Tibial nerve (tissue), 4 donors: ENCODE results near the gene FSTL4. TPM values are rescaled to one million over a fixed set of nuclear protein-coding genes. Genes with fewer than 3 reads are reported as not detected.

Source experiments
- DNase-seq, 2 donors: peaks; one replicate each; pipeline ENCODE4 v3.0.0-alpha.2; 2019; ENCODE audit warnings: low spot score in 2 of 2
- H3K27ac ChIP-seq, 4 donors: fragments of 200-600 bp; sonication (generic) in 3 of 4; one replicate each; pipeline ENCODE4 v1.5.1; 2017 to 2019; ENCODE audit warnings: mild to moderate bottlenecking in 1 of 4
- H3K27me3 ChIP-seq, 2 donors: fragments of 200-600 bp; sonication (generic) in 1 of 2; one replicate each; pipeline versions ENCODE4 v1.5.1 to v1.6.0; 2017 to 2019
- H3K36me3 ChIP-seq, 3 donors: fragments of 200-600 bp; sonication (generic); one replicate each; pipeline ENCODE4 v1.5.1; 2018 to 2019
- H3K4me1 ChIP-seq, 4 donors: fragments of 200-600 bp; sonication (generic) in 3 of 4; one replicate each; pipeline ENCODE4 v1.5.1; 2017 to 2019
- H3K4me3 ChIP-seq, 4 donors: fragments of 200-600 bp; sonication (generic) in 3 of 4; one replicate each; pipeline ENCODE4 v1.5.1; 2017 to 2019; ENCODE audit warnings: mild to moderate bottlenecking in 1 of 4, moderate library complexity in 1 of 4
- H3K9me3 ChIP-seq, 4 donors: fragments of 200-600 bp; sonication (generic) in 3 of 4; one replicate each; pipeline ENCODE4 v1.5.1; 2017 to 2019
- CTCF ChIP-seq, 5 experiments: fragments of 200-600 bp in 3 of 5; fragments of 450-650 bp in 2 of 5; sonication (generic) in 3 of 5; IDR thresholded peaks; one replicate each; pipeline ENCODE4 v1.5.1; 2016 to 2019; ENCODE audit warnings: antibody characterized with exemption in 5 of 5, mild to moderate bottlenecking in 3 of 5, moderate library complexity in 2 of 5
- EP300 ChIP-seq, 2 donors: sonication (generic); formaldehyde crosslinking; IDR thresholded peaks; one replicate each; pipeline ENCODE4 v1.6.1; 2017; ENCODE audit warnings: antibody characterized with exemption in 2 of 2, mild to moderate bottlenecking in 1 of 2
- POLR2A ChIP-seq, 2 donors: fragments of 450-650 bp; IDR thresholded peaks; one replicate each; pipeline ENCODE4 v1.6.1; 2017; ENCODE audit warnings: antibody characterized with exemption in 2 of 2, mild to moderate bottlenecking in 2 of 2, moderate library complexity in 2 of 2
- WGBS, 2 donors: methylation state at CpG; one replicate each; pipeline ENCODE4 v1.1.5; 2018; 5-methylcytosine and 5-hydroxymethylcytosine counted together
- total RNA-seq, 4 donors: library from RNA; depleted of rRNA; stranded (reverse); fragments of >200 nt; gene quantifications; one replicate each; pipeline ENCODE4 v1.1.0, GENCODE V29; 2016

The FSTL4 gene
- total RNA-seq, 4 donors from 2014 or later, result 0.22 TPM; not detected in 3

- 90 to 92% methylated on average over 7 of the region's 7 CpGs for WGBS, 2 donors
- Histone ChIP-seq H3K27ac (no peak overlapping the region), H3K36me3 (no peaks in the 10 kb centered on the region), H3K27me3 (no peaks in the 10 kb centered on the region), H3K4me1 (no peaks in the 10 kb centered on the region), H3K4me3 (no peak overlapping the region), H3K9me3 (no peaks in the 10 kb centered on the region)
- TF ChIP-seq POLR2A (IDR thresholded peaks at IDR 0.05), result no peak
- no peak for TF ChIP-seq EP300 (IDR thresholded peaks at IDR 0.05)
- TF ChIP-seq CTCF (IDR thresholded peaks at IDR 0.05), result no peak
- no peak for DNase-seq
These were observed 379.4 kb downstream of the FSTL4 start for GRCh38 chr5:133232911-133233310.

- Histone ChIP-seq H3K4me1 (no peaks in the 10 kb centered on the region), H3K27me3 (no peaks in the 10 kb centered on the region), H3K9me3 (no peaks in the 10 kb centered on the region), H3K4me3 (no peak overlapping the region), H3K36me3 (no peaks in the 10 kb centered on the region), H3K27ac (no peak overlapping the region)
- TF ChIP-seq CTCF (IDR thresholded peaks at IDR 0.05), result no peak
- no peak for TF ChIP-seq EP300 (IDR thresholded peaks at IDR 0.05)
- 66 to 81% methylated on average over 3 of the region's 3 CpGs for WGBS, 2 donors
- DNase-seq, result no peak
These were observed 379.9 kb downstream of the FSTL4 start for GRCh38 chr5:133232435-133232834.

GRCh38 chr5:133232011-133232410 is 380.3 kb downstream of the FSTL4 start:
- Histone ChIP-seq H3K27ac (no peak overlapping the region), H3K4me1 (no peaks in the 10 kb centered on the region), H3K36me3 (no peaks in the 10 kb centered on the region), H3K27me3 (no peaks in the 10 kb centered on the region), H3K9me3 (no peaks in the 10 kb centered on the region), H3K4me3 (no peak overlapping the region)
- TF ChIP-seq EP300 (IDR thresholded peaks at IDR 0.05) (no peak), POLR2A (IDR thresholded peaks at IDR 0.05) (no peak), CTCF (IDR thresholded peaks at IDR 0.05) (no peak)
- 45 to 51% methylated on average over 6 of the region's 6 CpGs for WGBS, 2 donors
- no peak for DNase-seq

- H3K4me3 ChIP-seq, result no peak overlapping the region
- no peaks in the 10 kb centered on the region for H3K27me3 ChIP-seq
- no peaks in the 10 kb centered on the region for H3K36me3 ChIP-seq
- 75 to 76% methylated on average over 9 of the region's 9 CpGs for WGBS, 2 donors
- H3K4me1 ChIP-seq, result no peaks in the 10 kb centered on the region
- TF ChIP-seq POLR2A (IDR thresholded peaks at IDR 0.05) (no peak), EP300 (IDR thresholded peaks at IDR 0.05) (no peak), CTCF (IDR thresholded peaks at IDR 0.05) (no peak)
- H3K9me3 ChIP-seq, result no peaks in the 10 kb centered on the region
- no peak for DNase-seq
- H3K27ac ChIP-seq, result no peak overlapping the region
These were observed 381.3 kb downstream of the FSTL4 start for GRCh38 chr5:133230823-133231578.

DNA sequence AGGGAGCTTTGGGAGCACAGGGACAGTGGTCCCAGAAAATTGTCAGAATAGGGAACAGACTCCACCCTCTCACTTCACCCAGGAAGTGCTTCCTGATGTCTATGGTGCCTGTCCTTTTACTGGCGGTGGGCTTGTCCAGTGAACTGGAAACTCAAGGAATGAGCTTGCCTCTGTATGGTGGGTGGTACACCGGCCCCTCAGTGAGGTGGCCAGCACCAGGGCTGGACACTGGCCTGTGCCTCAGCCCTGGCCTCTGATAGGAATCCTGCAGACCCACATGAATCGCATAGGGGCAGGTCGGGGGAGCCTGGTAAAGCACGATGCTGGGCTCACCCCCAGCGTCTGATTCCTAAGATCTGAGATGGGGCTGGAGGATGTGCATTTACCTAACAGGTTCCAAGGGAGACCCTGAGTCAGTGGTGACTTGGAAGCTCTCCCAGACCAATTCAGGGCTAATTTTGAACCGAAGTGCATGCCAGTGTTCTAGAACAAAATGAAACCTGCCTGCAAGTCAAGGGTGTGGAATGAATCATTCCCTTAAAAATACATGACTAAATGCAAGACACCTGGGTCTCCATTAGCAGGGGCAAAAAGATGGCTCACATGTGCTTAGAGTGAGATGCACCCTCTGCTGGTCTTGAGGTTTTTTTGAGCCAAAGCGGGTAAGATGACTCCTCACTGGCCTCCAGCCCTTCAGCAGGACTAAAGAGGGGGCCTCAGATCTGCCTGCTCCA is 382.2 kb downstream of the FSTL4 start:
- TF ChIP-seq CTCF (IDR thresholded peaks at IDR 0.05) (no peak), EP300 (IDR thresholded peaks at IDR 0.05) (no peak), POLR2A (IDR thresholded peaks at IDR 0.05) (no peak)
- whole genome bisulfite sequencing, 2 donors, result 87 to 96% methylated on average over 8 of the region's 8 CpGs
- no peaks in the 10 kb centered on the region for H3K4me1 ChIP-seq
- H3K4me3 ChIP-seq, result no peak overlapping the region
- DNase-seq, result no peak
- no peak overlapping the region for H3K27ac ChIP-seq
- no peaks in the 10 kb centered on the region for H3K27me3 ChIP-seq
- no peaks in the 10 kb centered on the region for H3K36me3 ChIP-seq
- no peaks in the 10 kb centered on the region for H3K9me3 ChIP-seq
